B cell (primary cell): Measurements from ENCODE around the gene SLC39A11.

Experiments used
- EZH2 ChIP-seq: IDR thresholded peaks from 2 replicates; pipeline ENCODE4 v1.6.1; 2012; ENCODE audit warnings: borderline replicate concordance, low read depth, mild to moderate bottlenecking, moderate library complexity, low read length; ENCODE audit not compliant: insufficient read depth, poor library complexity, severe bottlenecking
- TF ChIP-seq, protein P1 (sequence below): fragments of 200-600 bp; IDR thresholded peaks from one replicate; pipeline ENCODE4 v1.8.0; 2022; ENCODE audit warnings: antibody characterized with exemption, mild to moderate bottlenecking

- TF ChIP-seq, protein P1, sequence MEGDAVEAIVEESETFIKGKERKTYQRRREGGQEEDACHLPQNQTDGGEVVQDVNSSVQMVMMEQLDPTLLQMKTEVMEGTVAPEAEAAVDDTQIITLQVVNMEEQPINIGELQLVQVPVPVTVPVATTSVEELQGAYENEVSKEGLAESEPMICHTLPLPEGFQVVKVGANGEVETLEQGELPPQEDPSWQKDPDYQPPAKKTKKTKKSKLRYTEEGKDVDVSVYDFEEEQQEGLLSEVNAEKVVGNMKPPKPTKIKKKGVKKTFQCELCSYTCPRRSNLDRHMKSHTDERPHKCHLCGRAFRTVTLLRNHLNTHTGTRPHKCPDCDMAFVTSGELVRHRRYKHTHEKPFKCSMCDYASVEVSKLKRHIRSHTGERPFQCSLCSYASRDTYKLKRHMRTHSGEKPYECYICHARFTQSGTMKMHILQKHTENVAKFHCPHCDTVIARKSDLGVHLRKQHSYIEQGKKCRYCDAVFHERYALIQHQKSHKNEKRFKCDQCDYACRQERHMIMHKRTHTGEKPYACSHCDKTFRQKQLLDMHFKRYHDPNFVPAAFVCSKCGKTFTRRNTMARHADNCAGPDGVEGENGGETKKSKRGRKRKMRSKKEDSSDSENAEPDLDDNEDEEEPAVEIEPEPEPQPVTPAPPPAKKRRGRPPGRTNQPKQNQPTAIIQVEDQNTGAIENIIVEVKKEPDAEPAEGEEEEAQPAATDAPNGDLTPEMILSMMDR = no peak
- TF ChIP-seq EZH2 = no peak
Measured at GRCh38 chr17:72876413-72876812, 216.1 kb downstream of the SLC39A11 start.
